HepG2 (cell line): ENCODE data around the gene DOK4. TPM values are rescaled to one million over a fixed set of nuclear protein-coding genes. Genes with fewer than 3 reads are reported as not detected.

Source experiments
- HIC2 ChIP-seq: sonication (generic); formaldehyde crosslinking; IDR thresholded peaks from 2 replicates; pipeline ENCODE4 v1.9.0; 2022; ENCODE audit warnings: low read depth, missing genetic modification reagents
- MYC ChIP-seq: sonication (generic); formaldehyde crosslinking; IDR thresholded peaks from 2 replicates; pipeline ENCODE4 v1.9.0; 2021; ENCODE audit warnings: missing genetic modification reagents, borderline replicate concordance
- NFIB ChIP-seq: sonication (generic); formaldehyde crosslinking; IDR thresholded peaks from 2 replicates; pipeline ENCODE4 v1.9.0; 2021; ENCODE audit warnings: missing genetic modification reagents, mild to moderate bottlenecking, borderline replicate concordance
- NR2C2 ChIP-seq: sonication (generic); formaldehyde crosslinking; IDR thresholded peaks from 2 replicates; pipeline ENCODE4 v1.4.0; 2020; ENCODE audit warnings: missing genetic modification reagents, mild to moderate bottlenecking, moderate library complexity, borderline replicate concordance
- NRL ChIP-seq: sonication (generic); formaldehyde crosslinking; IDR thresholded peaks from 2 replicates; pipeline ENCODE4 v1.5.0; 2020; ENCODE audit warnings: missing genetic modification reagents, mild to moderate bottlenecking, moderate library complexity, borderline replicate concordance
- RXRA ChIP-seq: sonication (generic); formaldehyde crosslinking; IDR thresholded peaks from 2 replicates; pipeline ENCODE4 v1.5.1; 2020; ENCODE audit warnings: missing genetic modification reagents
- SP1 ChIP-seq, 2 experiments: fragments of 450-650 bp in 1 of 2; sonication (generic) in 1 of 2; formaldehyde crosslinking in 1 of 2; IDR thresholded peaks; 2 replicates each; pipeline versions ENCODE4 v1.4.0 to v1.6.1; 2016 to 2020; ENCODE audit warnings: missing genetic modification reagents in 1 of 2
- SP4 ChIP-seq: sonication (generic); formaldehyde crosslinking; IDR thresholded peaks from 2 replicates; pipeline ENCODE4 v1.8.1; 2023; ENCODE audit warnings: mild to moderate bottlenecking, missing genetic modification reagents
- ZNF343 ChIP-seq: sonication (generic); formaldehyde crosslinking; IDR thresholded peaks from 2 replicates; pipeline ENCODE4 v1.4.0; 2020; ENCODE audit warnings: mild to moderate bottlenecking, missing genetic modification reagents
- ZNF501 ChIP-seq: sonication (generic); formaldehyde crosslinking; IDR thresholded peaks from 2 replicates; pipeline ENCODE4 v1.5.1; 2020; ENCODE audit warnings: mild to moderate bottlenecking, moderate library complexity, missing genetic modification reagents
- ZNF562 ChIP-seq: sonication (generic); formaldehyde crosslinking; IDR thresholded peaks from 2 replicates; pipeline ENCODE4 v1.8.0; 2022; ENCODE audit warnings: missing genetic modification reagents, borderline replicate concordance
- polyA plus RNA-seq, 8 experiments: library from polyadenylated mRNA; depleted of rRNA in 3 of 8; stranded (reverse) in 7 of 8; unstranded in 1 of 8; fragments of >200 nt; fragmentation: Illumina TruSeq in 4 of 8; extraction: Trizol in 4 of 8; gene quantifications; 2 replicates each; pipeline versions ENCODE4 v1.2.1 to v1.2.3, GENCODE V29; 2011 to 2016; ENCODE audit warnings: low read depth in 4 of 8, missing spikeins in 1 of 8, mixed read lengths in 1 of 8; ENCODE audit not compliant: insufficient read depth in 1 of 8
- total RNA-seq, 5 experiments: library from RNA; depleted of rRNA; stranded (reverse); fragments of >200 nt; fragmentation: Illumina TruSeq; extraction: Trizol; gene quantifications; 2 replicates each; pipeline ENCODE4 v1.2.3, GENCODE V29; 2016; ENCODE audit warnings: low read depth in 1 of 5
- TF ChIP-seq, protein P1 (sequence below): sonication (generic); formaldehyde crosslinking; IDR thresholded peaks from 2 replicates; pipeline ENCODE4 v1.9.0; 2022; ENCODE audit warnings: missing genetic modification reagents, mild to moderate bottlenecking, borderline replicate concordance

Gene DOK4
- total and polyA plus RNA-seq, 2 of the 13 experiments (the other 11 are each of a cell fraction or from before 2014, with no cell fraction given), result 52.7 to 70.0 TPM

DNA sequence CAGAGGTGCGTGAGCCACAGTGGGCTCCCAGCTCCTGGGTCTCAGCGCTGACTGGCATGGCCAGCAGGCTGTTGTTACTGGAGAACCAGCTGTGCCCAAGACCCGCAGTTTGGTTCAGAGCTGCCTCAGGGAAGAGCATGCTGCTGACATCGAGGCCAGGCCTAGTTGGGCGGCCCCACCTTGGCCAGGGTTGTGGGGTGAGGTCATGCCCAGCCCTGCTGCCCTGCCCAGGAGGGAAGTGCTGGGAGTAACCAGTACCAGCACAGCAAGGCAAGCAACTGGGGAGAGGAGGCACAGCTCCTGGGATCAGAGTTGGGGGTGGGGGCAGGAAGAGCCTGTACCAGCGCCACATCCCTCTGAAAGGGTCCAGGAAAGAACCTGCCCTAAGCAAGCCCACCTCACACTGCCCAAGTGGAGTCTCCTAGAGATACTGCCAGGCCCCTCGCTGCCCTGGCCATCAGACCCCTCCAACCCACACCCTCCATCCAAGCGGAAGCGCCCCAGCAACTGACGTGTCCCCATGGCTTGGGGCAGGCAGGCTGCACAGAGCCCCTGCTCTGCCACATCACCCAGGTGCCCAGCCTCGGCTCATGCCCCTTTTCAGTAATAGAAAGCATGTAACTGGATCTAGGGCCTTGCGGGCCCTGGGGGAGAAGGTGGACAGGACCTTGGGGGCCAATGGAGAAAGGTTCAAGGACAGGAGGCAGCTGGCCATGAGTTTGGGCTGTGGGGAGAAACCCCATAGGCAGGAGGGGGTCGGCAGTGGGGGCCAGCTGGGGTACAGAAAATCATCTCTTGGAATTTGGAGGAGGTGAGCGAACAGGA, 990 bp downstream of the DOK4 start (continued):
- 0 out of 2 replicates have a peak, but pooled peaks have one; percentile 5 for TF ChIP-seq HIC2
- TF ChIP-seq MYC, result peak; percentile 18; the same call in 1 of the 2 replicates
- 0 out of 2 replicates have a peak, but pooled peaks have one; percentile 9 for TF ChIP-seq RXRA (CRISPR knock-in tag)
- no peak for TF ChIP-seq ZNF343 (CRISPR knock-in tag)
- TF ChIP-seq ZNF501, result peak; percentile 11; the same call in 1 of the 2 replicates
- peak; percentile 33; the same call in 1 of the 2 replicates for TF ChIP-seq SP4 (CRISPR knock-in tag)
- no peak for TF ChIP-seq NR2C2 (CRISPR knock-in tag)
- no peak for TF ChIP-seq ZNF562 (CRISPR knock-in tag)
- TF ChIP-seq NRL (CRISPR knock-in tag), result peak; percentile 12; the same call in 1 of the 2 replicates
- no peak for TF ChIP-seq SP1 (IDR thresholded peaks at IDR 0.05)
- no peak for TF ChIP-seq SP1 (CRISPR knock-in tag; IDR thresholded peaks at IDR 0.05)
- peak; percentile 97 for TF ChIP-seq NFIB (CRISPR knock-in tag)
- TF ChIP-seq, protein P1, sequence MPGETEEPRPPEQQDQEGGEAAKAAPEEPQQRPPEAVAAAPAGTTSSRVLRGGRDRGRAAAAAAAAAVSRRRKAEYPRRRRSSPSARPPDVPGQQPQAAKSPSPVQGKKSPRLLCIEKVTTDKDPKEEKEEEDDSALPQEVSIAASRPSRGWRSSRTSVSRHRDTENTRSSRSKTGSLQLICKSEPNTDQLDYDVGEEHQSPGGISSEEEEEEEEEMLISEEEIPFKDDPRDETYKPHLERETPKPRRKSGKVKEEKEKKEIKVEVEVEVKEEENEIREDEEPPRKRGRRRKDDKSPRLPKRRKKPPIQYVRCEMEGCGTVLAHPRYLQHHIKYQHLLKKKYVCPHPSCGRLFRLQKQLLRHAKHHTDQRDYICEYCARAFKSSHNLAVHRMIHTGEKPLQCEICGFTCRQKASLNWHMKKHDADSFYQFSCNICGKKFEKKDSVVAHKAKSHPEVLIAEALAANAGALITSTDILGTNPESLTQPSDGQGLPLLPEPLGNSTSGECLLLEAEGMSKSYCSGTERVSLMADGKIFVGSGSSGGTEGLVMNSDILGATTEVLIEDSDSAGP, result peak; percentile 54; the same call in 1 of the 2 replicates
